ENCODE results near the gene LINGO1. TPM values are rescaled to one million over a fixed set of nuclear protein-coding genes. Genes with fewer than 3 reads are reported as not detected.

The LINGO1 gene
- total and polyA plus RNA-seq, 9 of the 15 experiments (the other 6 are each of a cell fraction or from before 2014, with no cell fraction given), result 0.07 to 15.3 (median 2.1) TPM

DNA sequence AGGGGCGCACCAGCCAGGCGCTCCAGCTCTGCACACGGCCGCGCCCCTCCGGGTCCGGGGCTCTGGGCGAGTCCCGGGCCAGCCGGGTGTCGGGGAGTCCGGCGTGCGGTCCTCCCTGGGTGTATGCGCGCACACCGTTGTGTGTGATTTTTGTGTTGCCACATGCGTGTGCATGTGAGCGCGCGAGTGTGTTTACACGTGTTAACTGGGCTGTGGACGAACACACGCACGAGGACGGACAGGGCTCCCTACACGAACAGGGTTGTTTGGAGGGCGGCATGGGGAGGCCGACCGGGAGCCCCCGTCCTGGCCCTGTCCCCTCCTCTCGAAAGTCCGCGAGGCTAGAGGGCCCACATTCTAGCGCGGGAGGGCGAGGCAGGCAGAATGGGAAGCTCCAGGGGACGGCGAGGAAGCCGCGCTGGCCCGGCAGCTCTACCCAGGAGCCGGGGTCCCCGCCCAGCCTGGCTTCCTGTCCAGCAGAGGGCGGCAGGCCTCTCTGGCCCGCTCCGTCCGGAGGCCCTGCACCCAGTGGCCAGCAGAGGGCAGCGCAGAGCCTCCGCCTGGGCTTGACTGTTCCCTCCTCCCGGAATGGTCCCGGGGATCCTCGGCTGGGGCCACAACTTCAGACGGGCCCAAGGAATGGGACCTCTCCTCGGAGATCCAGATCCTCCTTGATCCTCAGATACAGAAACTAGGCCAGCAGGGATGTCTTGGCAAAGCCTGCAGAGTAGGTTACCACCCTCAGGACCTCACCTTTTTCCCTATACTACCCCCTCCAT is 611 bp upstream of the LINGO1 start (continued):
- TF ChIP-seq, protein P1, sequence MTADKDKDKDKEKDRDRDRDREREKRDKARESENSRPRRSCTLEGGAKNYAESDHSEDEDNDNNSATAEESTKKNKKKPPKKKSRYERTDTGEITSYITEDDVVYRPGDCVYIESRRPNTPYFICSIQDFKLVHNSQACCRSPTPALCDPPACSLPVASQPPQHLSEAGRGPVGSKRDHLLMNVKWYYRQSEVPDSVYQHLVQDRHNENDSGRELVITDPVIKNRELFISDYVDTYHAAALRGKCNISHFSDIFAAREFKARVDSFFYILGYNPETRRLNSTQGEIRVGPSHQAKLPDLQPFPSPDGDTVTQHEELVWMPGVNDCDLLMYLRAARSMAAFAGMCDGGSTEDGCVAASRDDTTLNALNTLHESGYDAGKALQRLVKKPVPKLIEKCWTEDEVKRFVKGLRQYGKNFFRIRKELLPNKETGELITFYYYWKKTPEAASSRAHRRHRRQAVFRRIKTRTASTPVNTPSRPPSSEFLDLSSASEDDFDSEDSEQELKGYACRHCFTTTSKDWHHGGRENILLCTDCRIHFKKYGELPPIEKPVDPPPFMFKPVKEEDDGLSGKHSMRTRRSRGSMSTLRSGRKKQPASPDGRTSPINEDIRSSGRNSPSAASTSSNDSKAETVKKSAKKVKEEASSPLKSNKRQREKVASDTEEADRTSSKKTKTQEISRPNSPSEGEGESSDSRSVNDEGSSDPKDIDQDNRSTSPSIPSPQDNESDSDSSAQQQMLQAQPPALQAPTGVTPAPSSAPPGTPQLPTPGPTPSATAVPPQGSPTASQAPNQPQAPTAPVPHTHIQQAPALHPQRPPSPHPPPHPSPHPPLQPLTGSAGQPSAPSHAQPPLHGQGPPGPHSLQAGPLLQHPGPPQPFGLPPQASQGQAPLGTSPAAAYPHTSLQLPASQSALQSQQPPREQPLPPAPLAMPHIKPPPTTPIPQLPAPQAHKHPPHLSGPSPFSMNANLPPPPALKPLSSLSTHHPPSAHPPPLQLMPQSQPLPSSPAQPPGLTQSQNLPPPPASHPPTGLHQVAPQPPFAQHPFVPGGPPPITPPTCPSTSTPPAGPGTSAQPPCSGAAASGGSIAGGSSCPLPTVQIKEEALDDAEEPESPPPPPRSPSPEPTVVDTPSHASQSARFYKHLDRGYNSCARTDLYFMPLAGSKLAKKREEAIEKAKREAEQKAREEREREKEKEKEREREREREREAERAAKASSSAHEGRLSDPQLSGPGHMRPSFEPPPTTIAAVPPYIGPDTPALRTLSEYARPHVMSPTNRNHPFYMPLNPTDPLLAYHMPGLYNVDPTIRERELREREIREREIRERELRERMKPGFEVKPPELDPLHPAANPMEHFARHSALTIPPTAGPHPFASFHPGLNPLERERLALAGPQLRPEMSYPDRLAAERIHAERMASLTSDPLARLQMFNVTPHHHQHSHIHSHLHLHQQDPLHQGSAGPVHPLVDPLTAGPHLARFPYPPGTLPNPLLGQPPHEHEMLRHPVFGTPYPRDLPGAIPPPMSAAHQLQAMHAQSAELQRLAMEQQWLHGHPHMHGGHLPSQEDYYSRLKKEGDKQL (CRISPR knock-in tag; IDR thresholded peaks at IDR 0.05; ENCODE audit: borderline replicate concordance), result no peak
- no peak for TF ChIP-seq KDM5B (IDR thresholded peaks at IDR 0.05; ENCODE audit: insufficient replicate concordance, low read depth, low read length)
- TF ChIP-seq RFX1 (IDR thresholded peaks at IDR 0.05), result no peak
- TF ChIP-seq POLR2AphosphoS2 (IDR thresholded peaks at IDR 0.05; ENCODE audit: low read length), result no peak
- no peak for TF ChIP-seq NR2C1 (IDR thresholded peaks at IDR 0.05)
- TF ChIP-seq NR2C1 (tag; IDR thresholded peaks at IDR 0.05), result no peak
- no peak for TF ChIP-seq PRPF4 (IDR thresholded peaks at IDR 0.05; ENCODE audit: insufficient read depth, low read depth, low read length, poor library complexity, severe bottlenecking)
- TF ChIP-seq NFXL1 (CRISPR knock-in tag; IDR thresholded peaks at IDR 0.05), result no peak
- TF ChIP-seq, protein P2, sequence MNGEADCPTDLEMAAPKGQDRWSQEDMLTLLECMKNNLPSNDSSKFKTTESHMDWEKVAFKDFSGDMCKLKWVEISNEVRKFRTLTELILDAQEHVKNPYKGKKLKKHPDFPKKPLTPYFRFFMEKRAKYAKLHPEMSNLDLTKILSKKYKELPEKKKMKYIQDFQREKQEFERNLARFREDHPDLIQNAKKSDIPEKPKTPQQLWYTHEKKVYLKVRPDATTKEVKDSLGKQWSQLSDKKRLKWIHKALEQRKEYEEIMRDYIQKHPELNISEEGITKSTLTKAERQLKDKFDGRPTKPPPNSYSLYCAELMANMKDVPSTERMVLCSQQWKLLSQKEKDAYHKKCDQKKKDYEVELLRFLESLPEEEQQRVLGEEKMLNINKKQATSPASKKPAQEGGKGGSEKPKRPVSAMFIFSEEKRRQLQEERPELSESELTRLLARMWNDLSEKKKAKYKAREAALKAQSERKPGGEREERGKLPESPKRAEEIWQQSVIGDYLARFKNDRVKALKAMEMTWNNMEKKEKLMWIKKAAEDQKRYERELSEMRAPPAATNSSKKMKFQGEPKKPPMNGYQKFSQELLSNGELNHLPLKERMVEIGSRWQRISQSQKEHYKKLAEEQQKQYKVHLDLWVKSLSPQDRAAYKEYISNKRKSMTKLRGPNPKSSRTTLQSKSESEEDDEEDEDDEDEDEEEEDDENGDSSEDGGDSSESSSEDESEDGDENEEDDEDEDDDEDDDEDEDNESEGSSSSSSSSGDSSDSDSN (IDR thresholded peaks at IDR 0.05; ENCODE audit: borderline replicate concordance in 1 of 2, low read depth in 2 of 2, low read length in 2 of 2), result peak; percentile 86 to 94; a peak in 3 of 4 replicates
- TF ChIP-seq FOXK2 (conservative IDR thresholded peaks at IDR 0.05 in 1 of 2, IDR thresholded peaks at IDR 0.05 in 1 of 2; ENCODE audit: low read depth in 2 of 2), result no peak
- TF ChIP-seq, protein P3, sequence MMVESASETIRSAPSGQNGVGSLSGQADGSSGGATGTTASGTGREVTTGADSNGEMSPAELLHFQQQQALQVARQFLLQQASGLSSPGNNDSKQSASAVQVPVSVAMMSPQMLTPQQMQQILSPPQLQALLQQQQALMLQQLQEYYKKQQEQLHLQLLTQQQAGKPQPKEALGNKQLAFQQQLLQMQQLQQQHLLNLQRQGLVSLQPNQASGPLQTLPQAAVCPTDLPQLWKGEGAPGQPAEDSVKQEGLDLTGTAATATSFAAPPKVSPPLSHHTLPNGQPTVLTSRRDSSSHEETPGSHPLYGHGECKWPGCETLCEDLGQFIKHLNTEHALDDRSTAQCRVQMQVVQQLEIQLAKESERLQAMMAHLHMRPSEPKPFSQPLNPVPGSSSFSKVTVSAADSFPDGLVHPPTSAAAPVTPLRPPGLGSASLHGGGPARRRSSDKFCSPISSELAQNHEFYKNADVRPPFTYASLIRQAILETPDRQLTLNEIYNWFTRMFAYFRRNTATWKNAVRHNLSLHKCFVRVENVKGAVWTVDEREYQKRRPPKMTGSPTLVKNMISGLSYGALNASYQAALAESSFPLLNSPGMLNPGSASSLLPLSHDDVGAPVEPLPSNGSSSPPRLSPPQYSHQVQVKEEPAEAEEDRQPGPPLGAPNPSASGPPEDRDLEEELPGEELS (CRISPR knock-in tag; IDR thresholded peaks at IDR 0.05; ENCODE audit: borderline replicate concordance), result no peak
- TF ChIP-seq, protein P4, sequence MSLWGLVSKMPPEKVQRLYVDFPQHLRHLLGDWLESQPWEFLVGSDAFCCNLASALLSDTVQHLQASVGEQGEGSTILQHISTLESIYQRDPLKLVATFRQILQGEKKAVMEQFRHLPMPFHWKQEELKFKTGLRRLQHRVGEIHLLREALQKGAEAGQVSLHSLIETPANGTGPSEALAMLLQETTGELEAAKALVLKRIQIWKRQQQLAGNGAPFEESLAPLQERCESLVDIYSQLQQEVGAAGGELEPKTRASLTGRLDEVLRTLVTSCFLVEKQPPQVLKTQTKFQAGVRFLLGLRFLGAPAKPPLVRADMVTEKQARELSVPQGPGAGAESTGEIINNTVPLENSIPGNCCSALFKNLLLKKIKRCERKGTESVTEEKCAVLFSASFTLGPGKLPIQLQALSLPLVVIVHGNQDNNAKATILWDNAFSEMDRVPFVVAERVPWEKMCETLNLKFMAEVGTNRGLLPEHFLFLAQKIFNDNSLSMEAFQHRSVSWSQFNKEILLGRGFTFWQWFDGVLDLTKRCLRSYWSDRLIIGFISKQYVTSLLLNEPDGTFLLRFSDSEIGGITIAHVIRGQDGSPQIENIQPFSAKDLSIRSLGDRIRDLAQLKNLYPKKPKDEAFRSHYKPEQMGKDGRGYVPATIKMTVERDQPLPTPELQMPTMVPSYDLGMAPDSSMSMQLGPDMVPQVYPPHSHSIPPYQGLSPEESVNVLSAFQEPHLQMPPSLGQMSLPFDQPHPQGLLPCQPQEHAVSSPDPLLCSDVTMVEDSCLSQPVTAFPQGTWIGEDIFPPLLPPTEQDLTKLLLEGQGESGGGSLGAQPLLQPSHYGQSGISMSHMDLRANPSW (CRISPR knock-in tag; IDR thresholded peaks at IDR 0.05), result no peak
- TF ChIP-seq ARHGAP35 (IDR thresholded peaks at IDR 0.05; ENCODE audit: partially characterized antibody), result no peak
